ENCODE measurements around the gene DENND1A.

Gene DENND1A

DNA sequence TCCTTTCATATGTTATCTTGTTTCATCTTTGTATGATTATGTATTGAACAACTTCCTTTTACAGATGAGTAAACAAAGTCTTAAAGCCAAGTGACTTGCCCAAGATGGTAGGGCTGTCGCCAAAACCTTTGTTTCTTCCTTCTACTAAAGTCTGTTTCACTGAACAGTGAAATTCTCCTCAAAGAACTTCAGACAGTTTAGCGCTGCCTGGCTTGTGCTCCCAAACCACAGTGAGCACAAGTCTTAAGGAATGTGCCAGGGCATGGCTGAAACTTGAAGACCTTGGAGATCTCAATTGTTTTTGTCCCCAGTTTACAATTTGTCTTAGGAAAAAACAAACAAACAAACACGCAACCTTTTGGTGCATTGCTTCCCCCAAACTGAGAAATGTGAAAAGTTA lies 300.4 kb downstream of the DENND1A start:
- DNase-seq (ENCODE audit: low read depth in 2 of 3, low spot score in 2 of 3) = no peak

GRCh38 chr9:123622711-123623241 lies 307.1 kb downstream of the DENND1A start:
- DNase-seq (ENCODE audit: low read depth in 2 of 3, low spot score in 2 of 3) = no peak

GRCh38 chr9:123620239-123620638 lies 309.7 kb downstream of the DENND1A start:
- DNase-seq (ENCODE audit: low read depth in 2 of 3, low spot score in 2 of 3) = no peak

DNA sequence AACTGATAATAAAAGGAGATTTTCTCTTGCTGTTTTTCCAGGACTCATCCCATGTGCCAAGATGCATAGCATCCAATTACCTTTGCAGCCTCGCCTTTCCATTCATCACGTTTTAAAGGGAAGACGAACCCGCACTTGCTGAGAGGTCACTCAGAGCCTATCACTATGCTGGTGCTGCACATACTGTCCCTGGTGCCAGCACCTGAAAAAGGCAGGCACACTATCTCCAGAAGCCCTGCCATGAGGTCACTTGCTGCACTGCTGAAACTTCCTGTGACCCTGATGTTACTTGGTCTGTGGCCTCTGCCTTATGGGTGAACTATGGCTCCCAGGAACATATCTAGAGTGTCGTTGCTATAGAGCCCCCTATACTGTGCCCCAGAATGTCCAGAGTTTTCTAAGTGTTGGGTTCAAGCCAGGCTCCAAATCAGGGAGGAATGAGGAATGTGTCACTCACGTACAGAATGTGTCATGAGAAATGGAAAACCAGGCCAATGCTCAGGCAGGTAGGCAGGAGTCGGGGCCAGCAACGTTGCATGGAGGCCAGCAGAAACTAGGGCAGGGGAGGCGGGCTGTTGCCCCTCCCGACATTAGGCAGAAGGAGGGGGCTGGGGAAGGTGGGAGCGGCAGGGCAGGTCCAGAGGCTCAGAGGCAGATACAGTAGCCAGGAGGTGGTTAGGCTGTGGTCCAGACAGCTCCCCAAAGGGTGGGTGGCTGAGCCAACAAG lies 311.8 kb downstream of the DENND1A start:
- no peak for DNase-seq (ENCODE audit: low read depth in 2 of 3, low spot score in 2 of 3)

- no peak for DNase-seq (ENCODE audit: low read depth in 2 of 3, low spot score in 2 of 3)
Observed at GRCh38 chr9:123617286-123617685, 312.6 kb downstream of the DENND1A start.

- DNase-seq (ENCODE audit: low read depth in 2 of 3, low spot score in 2 of 3) = no peak
Observed at GRCh38 chr9:123616707-123617106, 313.2 kb downstream of the DENND1A start.

DNA sequence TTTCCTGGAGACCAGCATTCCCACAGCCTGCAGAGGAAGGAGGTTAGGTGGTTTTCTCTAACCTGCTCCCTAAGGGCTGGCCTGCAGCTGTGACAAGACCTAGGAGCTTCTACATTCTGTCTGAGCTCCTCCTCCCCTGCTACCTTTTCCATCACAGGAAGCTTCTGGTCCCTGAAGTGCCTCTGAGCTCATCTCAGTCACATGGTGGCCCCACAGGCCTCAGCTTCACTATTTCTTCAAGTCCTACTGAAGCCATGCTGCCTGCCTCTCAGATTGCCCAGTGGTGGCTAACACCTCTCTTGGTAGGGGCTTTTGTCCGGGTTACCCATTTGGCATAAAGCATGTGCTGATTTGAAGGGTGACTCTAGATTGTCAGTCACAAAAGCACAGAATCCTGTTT lies 314.5 kb downstream of the DENND1A start:
- DNase-seq (ENCODE audit: low read depth in 2 of 3, low spot score in 2 of 3) = no peak

DNA sequence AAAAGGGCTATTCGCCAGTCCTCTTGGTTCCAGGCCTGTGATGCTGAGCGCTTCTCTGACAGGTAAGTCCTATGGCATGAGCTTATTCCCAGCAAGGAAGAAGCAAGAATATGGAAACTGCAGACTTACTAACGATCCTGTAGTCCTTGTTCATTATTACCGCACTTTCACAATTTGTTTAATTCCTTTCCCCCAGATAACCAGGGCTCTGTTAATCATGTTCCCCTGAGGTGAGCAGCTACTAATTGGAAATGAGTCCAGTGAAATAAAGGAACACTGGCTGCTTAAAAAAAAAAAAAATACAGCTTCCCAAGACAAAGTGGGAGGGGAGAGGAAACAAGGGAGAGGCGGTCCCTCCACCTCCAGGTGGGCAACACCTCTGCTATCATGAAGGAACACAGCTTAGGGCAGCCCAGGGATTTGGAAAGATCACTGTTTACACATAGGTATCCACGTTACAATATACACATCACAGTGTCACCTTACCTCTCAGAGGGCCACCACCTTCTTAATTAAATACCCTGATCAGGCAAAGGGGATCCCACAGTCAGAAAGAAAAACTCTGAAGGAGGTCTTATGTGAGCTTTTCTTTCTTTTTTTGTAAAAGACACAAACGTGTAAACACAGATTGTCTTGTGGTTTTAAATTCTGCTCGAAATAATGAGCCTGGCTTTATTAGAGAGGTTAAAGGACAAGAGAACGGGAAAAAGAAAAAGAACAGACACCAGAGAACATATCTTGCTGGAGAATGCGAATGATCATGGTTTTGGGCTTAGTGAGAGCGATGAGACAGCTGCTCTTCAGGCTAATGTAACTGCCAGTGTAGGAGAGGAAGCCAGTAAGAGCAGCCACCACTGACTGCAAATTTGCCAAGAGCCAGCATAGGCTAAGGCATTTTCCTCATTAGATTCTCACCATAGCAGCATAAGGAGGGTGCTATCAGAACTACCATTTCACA lies 315.3 kb downstream of the DENND1A start:
- DNase-seq (ENCODE audit: low read depth in 2 of 3, low spot score in 2 of 3) = no peak

- DNase-seq (ENCODE audit: low read depth in 2 of 3, low spot score in 2 of 3) = no peak
Observed at GRCh38 chr9:123611226-123611625, 318.7 kb downstream of the DENND1A start.

- DNase-seq (ENCODE audit: low read depth in 2 of 3, low spot score in 2 of 3) = no peak
Observed at GRCh38 chr9:123609844-123610243, 320.1 kb downstream of the DENND1A start.

DNA sequence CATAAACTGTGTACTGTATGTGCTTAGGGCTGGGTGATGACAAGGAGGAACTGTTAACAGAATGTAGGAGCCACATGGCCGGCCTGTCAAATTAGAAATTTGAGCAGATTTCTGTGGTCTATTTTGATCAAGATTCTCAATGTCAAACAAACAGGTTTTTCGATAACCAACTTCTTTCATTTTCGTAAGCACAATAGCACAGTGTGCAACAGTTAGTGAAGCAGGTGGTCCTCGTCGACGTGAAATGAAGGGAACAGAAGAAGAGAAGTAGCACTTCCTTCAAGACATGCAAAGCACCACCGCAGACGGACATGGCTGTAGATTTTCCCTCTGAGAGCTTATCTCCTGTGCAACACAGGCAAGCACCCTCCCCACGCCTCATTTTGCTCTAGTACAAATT lies 321.8 kb downstream of the DENND1A start:
- no peak for DNase-seq (ENCODE audit: low read depth in 2 of 3, low spot score in 2 of 3)

GRCh38 chr9:123607479-123607878 lies 322.4 kb downstream of the DENND1A start:
- no peak for DNase-seq (ENCODE audit: low read depth in 2 of 3, low spot score in 2 of 3)

DNA sequence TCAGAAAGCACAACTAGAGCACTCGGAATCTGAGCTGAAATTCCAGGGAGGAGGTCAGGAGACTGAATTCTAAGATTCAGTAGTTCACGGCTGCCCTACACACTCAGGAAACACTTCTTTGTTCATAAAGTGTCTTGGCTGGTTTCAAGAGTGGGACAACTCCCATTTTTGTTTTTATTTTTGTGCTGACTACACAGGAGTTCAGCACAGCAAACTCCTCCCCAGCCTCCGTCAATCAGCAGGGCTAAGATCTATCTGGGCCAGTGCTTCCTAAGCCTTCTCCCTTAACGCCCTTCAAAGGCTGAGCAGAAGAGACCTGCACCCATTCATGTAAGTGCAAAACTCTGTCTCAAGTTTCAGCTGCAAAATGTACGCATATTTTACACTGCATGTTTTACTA lies 323.8 kb downstream of the DENND1A start:
- DNase-seq (ENCODE audit: low read depth in 2 of 3, low spot score in 2 of 3) = no peak

- DNase-seq (ENCODE audit: low read depth in 2 of 3, low spot score in 2 of 3) = no peak
Observed at GRCh38 chr9:123605286-123605685, 324.6 kb downstream of the DENND1A start.

- DNase-seq (ENCODE audit: low read depth in 2 of 3, low spot score in 2 of 3) = no peak
Observed at GRCh38 chr9:123604861-123605260, 325.1 kb downstream of the DENND1A start.

- DNase-seq (ENCODE audit: low read depth in 2 of 3, low spot score in 2 of 3) = no peak
Observed at GRCh38 chr9:123601828-123602227, 328.1 kb downstream of the DENND1A start.

DNA sequence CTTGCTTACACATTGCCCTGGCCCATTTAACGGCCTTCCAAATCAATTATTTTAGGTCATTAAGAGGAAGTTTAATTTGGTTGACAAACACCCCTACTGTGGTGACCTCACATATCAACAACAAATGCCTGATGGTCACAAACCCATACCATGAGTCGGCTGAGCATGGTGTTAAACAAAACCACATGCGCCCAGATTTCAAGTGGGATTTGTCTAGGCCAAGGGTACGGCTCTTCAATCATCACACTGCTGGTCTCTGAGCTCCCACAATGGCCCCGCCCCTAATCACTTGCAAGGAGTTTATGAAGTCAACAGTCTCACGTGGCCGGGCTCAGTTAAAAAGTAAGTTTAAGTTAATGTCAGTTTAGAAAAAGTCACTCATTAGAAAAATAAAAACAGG lies 330.1 kb downstream of the DENND1A start:
- no peak for DNase-seq (ENCODE audit: low read depth in 2 of 3, low spot score in 2 of 3)

DNA sequence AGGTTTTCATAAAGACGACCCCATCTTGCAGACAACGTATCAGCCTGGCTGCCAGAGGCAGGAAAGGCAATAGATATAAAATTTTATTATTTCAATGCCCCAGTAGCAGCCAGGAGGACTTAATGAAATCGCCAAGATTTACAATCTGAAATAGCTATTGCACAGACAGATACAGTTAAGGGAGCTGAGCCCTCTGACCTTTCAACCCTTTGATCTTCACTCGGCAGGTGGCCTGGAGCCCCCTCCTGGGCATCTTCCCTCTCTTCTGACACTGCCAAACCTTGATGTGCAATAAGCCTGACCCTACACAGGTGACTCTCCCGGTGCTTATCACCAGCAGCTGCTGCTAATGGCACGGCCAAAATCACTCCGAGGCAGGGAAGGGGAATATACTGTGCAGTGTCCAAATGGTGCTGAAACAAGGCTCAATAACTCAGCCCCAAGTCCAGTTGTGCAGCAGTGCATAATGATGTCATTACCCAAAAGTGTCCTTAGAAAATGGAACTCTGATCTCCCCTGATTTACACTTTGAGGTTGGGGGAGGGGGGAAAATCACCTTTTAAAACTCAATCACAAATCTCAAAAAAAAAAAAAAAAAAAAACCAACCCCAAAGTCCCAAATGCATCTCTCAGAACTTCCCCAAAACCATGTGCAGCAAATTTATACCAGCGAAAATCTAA lies 331.9 kb downstream of the DENND1A start:
- DNase-seq (ENCODE audit: low read depth in 2 of 3, low spot score in 2 of 3) = no peak

DNA sequence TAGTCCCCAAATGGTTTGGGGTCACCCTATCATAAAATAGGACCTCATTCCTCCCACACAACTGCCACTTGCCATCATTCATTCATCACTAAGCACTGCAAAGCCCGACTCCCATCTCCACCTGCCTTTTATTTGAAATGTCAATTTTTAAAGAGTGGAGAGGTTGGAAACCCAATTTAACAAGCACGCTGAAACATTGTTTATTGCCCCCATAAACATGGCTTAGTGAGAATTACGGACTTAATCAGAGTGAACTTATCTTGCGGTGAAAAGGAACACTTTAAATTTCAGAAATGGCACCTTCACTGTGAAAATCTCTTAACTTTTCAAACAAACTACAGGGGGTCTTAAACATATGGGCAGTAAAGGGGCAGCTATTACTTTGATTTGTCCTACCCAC lies 332.9 kb downstream of the DENND1A start:
- no peak for DNase-seq (ENCODE audit: low read depth in 2 of 3, low spot score in 2 of 3)

DNA sequence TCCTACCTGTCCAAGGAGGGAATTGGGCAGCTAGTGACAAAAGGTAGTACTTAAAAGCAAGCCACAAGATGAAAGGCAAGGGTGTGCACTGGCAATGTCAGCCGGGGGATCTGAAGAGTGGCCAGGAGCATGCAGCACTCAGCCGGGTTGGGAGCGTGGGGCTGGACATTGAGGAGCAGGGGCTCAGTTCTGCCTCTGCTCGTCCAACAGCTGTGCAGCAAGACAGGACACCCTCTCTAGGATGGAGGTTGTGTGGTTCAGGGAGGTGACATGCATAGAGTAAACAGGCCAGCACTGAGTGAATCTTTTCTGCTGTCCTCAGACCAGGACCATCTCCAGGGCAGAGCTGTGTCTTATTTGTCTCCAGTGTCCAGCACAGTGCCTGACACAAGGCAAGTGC lies 338.6 kb downstream of the DENND1A start:
- DNase-seq (ENCODE audit: low read depth in 2 of 3, low spot score in 2 of 3) = no peak

GRCh38 chr9:123590499-123590898 lies 339.4 kb downstream of the DENND1A start:
- no peak for DNase-seq (ENCODE audit: low read depth in 2 of 3, low spot score in 2 of 3)
